ENCODE data around the gene COX4I2.

DNA sequence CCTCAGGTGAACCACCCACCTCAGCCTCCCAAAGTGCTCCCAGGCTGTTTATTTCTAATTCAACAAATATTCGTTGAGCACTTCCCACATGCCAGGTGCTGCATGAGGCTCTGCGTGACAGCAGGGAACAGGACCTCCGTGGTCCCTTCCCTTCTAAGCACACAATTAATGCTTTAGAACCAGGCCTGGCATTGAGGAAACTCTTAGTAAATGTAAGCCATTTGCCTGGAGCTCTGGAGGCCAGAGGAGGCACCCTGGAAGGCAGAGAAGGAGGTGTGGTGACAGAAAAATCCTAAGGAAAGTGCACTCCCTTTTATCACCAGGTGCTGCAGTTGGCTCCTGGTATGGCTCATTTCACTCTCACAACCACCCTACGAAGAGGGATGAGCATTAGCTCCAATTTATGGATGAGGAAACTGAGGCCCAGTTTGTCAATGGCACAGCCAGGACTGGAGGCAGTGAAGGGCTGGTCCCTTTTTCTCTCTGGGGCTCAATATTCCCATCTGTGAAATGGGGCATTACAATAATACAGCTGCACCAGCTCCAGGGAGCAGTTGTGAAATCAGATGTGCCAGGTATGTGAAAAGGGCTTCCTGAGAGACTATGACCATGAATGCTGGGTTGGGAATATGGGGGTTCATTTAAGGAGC lies 40.8 kb upstream of the COX4I2 start:
- TF ChIP-seq FOXM1 (IDR thresholded peaks at IDR 0.05; ENCODE audit: borderline replicate concordance) (no peak), ELF4 (IDR thresholded peaks at IDR 0.05) (no peak), BHLHE40 (IDR thresholded peaks at IDR 0.05; ENCODE audit: borderline replicate concordance) (no peak), SUZ12 (IDR thresholded peaks at IDR 0.05) (no peak), LEF1 (IDR thresholded peaks at IDR 0.05; ENCODE audit: borderline replicate concordance) (no peak)
